Gastrocnemius medialis (tissue), 4 donors: Measurements from ENCODE around the gene STARD7. TPM values are rescaled to one million over a fixed set of nuclear protein-coding genes. Genes with fewer than 3 reads are reported as not detected.

Experiments
- ATAC-seq, 2 donors: fragments of 150-250 bp; one replicate each; pipeline ENCODE4 v1.9.1; 2016
- DNase-seq, 2 donors: peaks; one replicate each; pipeline ENCODE4 v3.0.0-alpha.2; 2019
- H3K27ac ChIP-seq, 4 donors: fragments of 200-600 bp; sonication (generic); 1 replicate in 1 of 4; 2 replicates in 3 of 4; pipeline ENCODE4 v1.5.1; 2016 to 2018; ENCODE audit warnings: mild to moderate bottlenecking in 2 of 4, moderate library complexity in 1 of 4
- H3K27me3 ChIP-seq, 3 donors: fragments of 200-600 bp; sonication (generic) in 2 of 3; 1 replicate in 1 of 3; 2 replicates in 2 of 3; pipeline versions ENCODE4 v1.5.1 to v1.6.0; 2016 to 2019; ENCODE audit warnings: mild to moderate bottlenecking in 1 of 3, moderate library complexity in 1 of 3
- H3K36me3 ChIP-seq, 2 donors: fragments of 200-600 bp; sonication (generic) in 1 of 2; one replicate each; pipeline ENCODE4 v1.5.1; 2017 to 2018
- H3K4me1 ChIP-seq, 2 donors: fragments of 200-600 bp; sonication (generic) in 1 of 2; one replicate each; pipeline ENCODE4 v1.5.1; 2016 to 2017; ENCODE audit warnings: mild to moderate bottlenecking in 2 of 2
- H3K4me3 ChIP-seq, 4 donors: fragments of 200-600 bp; sonication (generic) in 3 of 4; 1 replicate in 1 of 4; 2 replicates in 3 of 4; pipeline ENCODE4 v1.5.1; 2016 to 2019; ENCODE audit warnings: mild to moderate bottlenecking in 2 of 4
- H3K9me3 ChIP-seq, 3 donors: fragments of 200-600 bp; sonication (generic) in 2 of 3; 1 replicate in 1 of 3; 2 replicates in 2 of 3; pipeline ENCODE4 v1.5.1; 2016 to 2019
- POLR2A ChIP-seq, 2 donors: fragments of 450-650 bp; IDR thresholded peaks; one replicate each; pipeline ENCODE4 v1.6.1; 2017; ENCODE audit warnings: antibody characterized with exemption in 2 of 2, mild to moderate bottlenecking in 2 of 2, moderate library complexity in 2 of 2
- in situ Hi-C, 4 donors: fragments of 200-750 bp; cut with MboI; loops; one replicate each; pipeline versions ENCODE4 v1.15.0 to v1.8.0; 2017; ENCODE audit warnings: low sequenced_read_pairs in 4 of 4
- intact Hi-C: fragments of 100-400 bp; cut with DNase I; formaldehyde crosslinking; loops from one replicate; pipeline ENCODE4 v1.15.1; 2023; ENCODE audit warnings: low total_unique reads
- total RNA-seq, 4 donors: library from RNA; depleted of rRNA; stranded (reverse); fragments of >200 nt; gene quantifications; one replicate each; pipeline versions ENCODE4 v1.1.0 to v1.2.3, GENCODE V29; 2016
- TF ChIP-seq, protein P1 (sequence below), 5 experiments: fragments of 450-650 bp in 3 of 5; fragments of 200-600 bp in 2 of 5; sonication (generic) in 2 of 5; IDR thresholded peaks in 4 of 5; conservative IDR thresholded peaks in 1 of 5; 1 replicate in 4 of 5; 2 replicates in 1 of 5; pipeline ENCODE4 v1.5.1; 2016 to 2019; ENCODE audit warnings: antibody characterized with exemption in 5 of 5, mild to moderate bottlenecking in 3 of 5, moderate library complexity in 3 of 5

Gene STARD7
- total RNA-seq, 4 donors from 2014 or later = 237 to 512 (median 313) TPM

DNA sequence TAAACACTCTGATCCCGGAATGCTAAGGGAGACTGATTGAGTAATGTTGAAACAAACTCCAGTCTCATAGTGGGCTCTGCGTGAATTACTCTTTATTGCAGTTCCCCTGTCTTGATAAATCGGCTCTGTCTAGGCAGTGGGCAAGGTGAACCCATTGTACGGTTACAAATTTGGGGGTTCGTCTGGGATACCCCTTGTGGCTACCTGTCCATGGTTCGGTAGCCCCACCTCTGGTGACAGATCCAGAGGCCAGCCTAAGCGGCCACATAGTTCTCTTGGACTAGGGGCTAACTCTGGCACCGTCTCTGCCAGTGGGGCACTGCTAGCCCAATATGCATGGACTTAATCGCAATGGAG lies 1.1 kb upstream of the STARD7 start:
- Histone ChIP-seq H3K4me1 (peaks cover 21 to 34% of the 10 kb centered on the region in 2 donors), H3K9me3 (no peaks in the 10 kb centered on the region), H3K36me3 (no peaks in the 10 kb centered on the region), H3K27me3 (no peaks in the 10 kb centered on the region), H3K27ac (peak overlapping the region; percentile 90 to 99 (median 98)), H3K4me3 (peak overlapping the region; percentile 68 to 94 (median 89))
- TF ChIP-seq, protein P1, sequence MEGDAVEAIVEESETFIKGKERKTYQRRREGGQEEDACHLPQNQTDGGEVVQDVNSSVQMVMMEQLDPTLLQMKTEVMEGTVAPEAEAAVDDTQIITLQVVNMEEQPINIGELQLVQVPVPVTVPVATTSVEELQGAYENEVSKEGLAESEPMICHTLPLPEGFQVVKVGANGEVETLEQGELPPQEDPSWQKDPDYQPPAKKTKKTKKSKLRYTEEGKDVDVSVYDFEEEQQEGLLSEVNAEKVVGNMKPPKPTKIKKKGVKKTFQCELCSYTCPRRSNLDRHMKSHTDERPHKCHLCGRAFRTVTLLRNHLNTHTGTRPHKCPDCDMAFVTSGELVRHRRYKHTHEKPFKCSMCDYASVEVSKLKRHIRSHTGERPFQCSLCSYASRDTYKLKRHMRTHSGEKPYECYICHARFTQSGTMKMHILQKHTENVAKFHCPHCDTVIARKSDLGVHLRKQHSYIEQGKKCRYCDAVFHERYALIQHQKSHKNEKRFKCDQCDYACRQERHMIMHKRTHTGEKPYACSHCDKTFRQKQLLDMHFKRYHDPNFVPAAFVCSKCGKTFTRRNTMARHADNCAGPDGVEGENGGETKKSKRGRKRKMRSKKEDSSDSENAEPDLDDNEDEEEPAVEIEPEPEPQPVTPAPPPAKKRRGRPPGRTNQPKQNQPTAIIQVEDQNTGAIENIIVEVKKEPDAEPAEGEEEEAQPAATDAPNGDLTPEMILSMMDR (IDR thresholded peaks at IDR 0.05 in 4 of 5, conservative IDR thresholded peaks at IDR 0.05 in 1 of 5) = no peak
- no peak for TF ChIP-seq POLR2A (IDR thresholded peaks at IDR 0.05)
- no peak for DNase-seq
- in situ Hi-C loops = loop anchor here in 1 of 4 donors (10.0 kb wide), 1 partner anchor 45 kb away; no protein-coding TSS in a partner anchor
- no peak for ATAC-seq
- intact Hi-C loops = loop anchor here (2.0 to 5.0 kb wide), 2 partner anchors 65 to 323 kb away; partner anchors contain the start of gene DUSP2

- Histone ChIP-seq H3K4me3 (peak overlapping the region; percentile 68 to 94 (median 89)), H3K9me3 (no peaks in the 10 kb centered on the region), H3K36me3 (no peaks in the 10 kb centered on the region), H3K4me1 (peaks cover 23 to 38% of the 10 kb centered on the region in 2 donors), H3K27me3 (no peaks in the 10 kb centered on the region), H3K27ac (peak overlapping the region; percentile 90 to 99 (median 98))
- intact Hi-C loops (loop anchor here (2.0 to 5.0 kb wide), 2 partner anchors 64 to 323 kb away; partner anchors contain the start of gene DUSP2), in situ Hi-C loops (loop anchor here in 1 of 4 donors (10.0 kb wide), 1 partner anchor 46 kb away; no protein-coding TSS in a partner anchor)
- TF ChIP-seq, protein P1 (IDR thresholded peaks at IDR 0.05 in 4 of 5, conservative IDR thresholded peaks at IDR 0.05 in 1 of 5) = no peak
- TF ChIP-seq POLR2A (IDR thresholded peaks at IDR 0.05) = no peak
- ATAC-seq = no peak
- DNase-seq = no peak
These were observed 543 bp upstream of the STARD7 start for GRCh38 chr2:96209011-96209728.

DNA sequence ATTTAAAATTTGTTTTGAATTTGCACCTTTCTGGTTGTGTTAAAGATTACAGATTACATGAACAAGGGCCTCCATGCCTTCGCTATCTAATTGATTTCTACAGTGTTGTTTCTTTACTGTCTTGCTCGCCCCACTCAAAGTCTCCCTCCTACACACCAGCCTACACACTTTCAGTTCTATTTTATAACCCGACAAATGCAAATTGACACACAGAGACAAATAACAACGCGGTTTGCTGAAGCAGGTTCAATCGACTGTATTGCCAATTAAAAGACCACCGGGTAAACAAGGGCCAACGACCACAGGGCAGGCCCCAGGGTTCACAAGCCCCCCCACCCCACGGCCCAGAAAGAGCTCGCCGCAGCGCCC lies 869 bp downstream of the STARD7 start:
- Histone ChIP-seq H3K9me3 (no peaks in the 10 kb centered on the region), H3K36me3 (no peaks in the 10 kb centered on the region), H3K4me1 (peaks cover 37 to 52% of the 10 kb centered on the region in 2 donors), H3K27me3 (no peaks in the 10 kb centered on the region), H3K27ac (peak overlapping the region; percentile 90 to 99 (median 98)), H3K4me3 (peak overlapping the region; percentile 68 to 94 (median 89))
- DNase-seq = no peak
- intact Hi-C loops (loop anchor here (1.0 to 5.0 kb wide), 4 partner anchors 33 to 325 kb away; partner anchors contain the start of gene DUSP2), in situ Hi-C loops (loop anchor here in 1 of 4 donors (10.0 kb wide), 1 partner anchor 47 kb away; no protein-coding TSS in a partner anchor)
- no peak for ATAC-seq
- TF ChIP-seq, protein P1 (IDR thresholded peaks at IDR 0.05 in 4 of 5, conservative IDR thresholded peaks at IDR 0.05 in 1 of 5) = no peak
- TF ChIP-seq POLR2A (IDR thresholded peaks at IDR 0.05) = no peak

DNA sequence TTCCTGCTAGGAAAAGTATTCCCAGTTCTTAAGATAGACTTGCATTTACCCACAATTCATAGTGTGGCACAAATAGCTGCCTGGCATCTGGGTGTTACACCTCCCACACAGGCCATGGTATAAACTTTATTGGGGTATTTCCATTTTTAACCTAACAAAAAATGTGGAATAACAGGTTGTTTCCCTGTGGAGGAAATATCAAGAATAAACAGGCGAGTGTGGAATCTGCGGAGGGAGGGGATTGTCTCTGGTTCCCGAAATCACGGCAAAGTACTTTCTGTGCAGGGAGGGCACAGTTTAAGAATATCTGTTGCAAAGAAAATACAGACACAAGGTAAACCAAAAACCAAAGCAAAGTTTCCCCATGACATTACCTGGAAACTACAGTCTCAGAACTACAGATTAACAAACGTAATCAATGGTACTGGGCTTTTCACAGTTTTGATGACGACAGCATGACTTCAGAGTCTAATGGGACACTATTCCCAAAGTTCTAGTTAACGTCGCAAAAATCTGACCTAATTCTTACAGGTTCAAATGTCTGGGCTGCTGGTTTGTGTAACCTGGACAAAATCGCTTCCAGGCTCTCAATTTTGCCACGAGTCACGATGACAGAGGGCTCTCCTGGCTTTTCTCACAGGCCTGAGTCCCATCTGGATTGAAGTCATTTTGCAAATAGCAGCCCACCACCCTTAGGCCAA lies 1.4 kb downstream of the STARD7 start:
- intact Hi-C loops (loop anchor here (2.0 to 5.0 kb wide), 2 partner anchors 34 to 325 kb away; no protein-coding TSS in a partner anchor), in situ Hi-C loops (loop anchor here in 1 of 4 donors (10.0 kb wide), 1 partner anchor 48 kb away; no protein-coding TSS in a partner anchor)
- H3K9me3 ChIP-seq = no peaks in the 10 kb centered on the region
- peak overlapping the region; percentile 90 to 99 (median 98) for H3K27ac ChIP-seq
- TF ChIP-seq, protein P1 (IDR thresholded peaks at IDR 0.05 in 4 of 5, conservative IDR thresholded peaks at IDR 0.05 in 1 of 5) = no peak
- TF ChIP-seq POLR2A (IDR thresholded peaks at IDR 0.05) = no peak
- ATAC-seq (no peak), DNase-seq (peak; percentile 32 to 53)
- peak overlapping the region; percentile 68 to 94 (median 89) for H3K4me3 ChIP-seq
- no peaks in the 10 kb centered on the region for H3K36me3 ChIP-seq
- no peaks in the 10 kb centered on the region for H3K27me3 ChIP-seq
- H3K4me1 ChIP-seq = peaks cover 43 to 58% of the 10 kb centered on the region in 2 donors
